GM18498 (cell line): Measurements from ENCODE around the gene TRAPPC2.

Experiments used
- ATAC-seq: cut with Tn5 transposase; IDR thresholded peaks from one replicate; pipeline ENCODE4 v1.9.1; 2021; ENCODE audit warnings: mild to moderate bottlenecking, moderate library complexity; ENCODE audit not compliant: unreplicated experiment

TRAPPC2 gene

DNA sequence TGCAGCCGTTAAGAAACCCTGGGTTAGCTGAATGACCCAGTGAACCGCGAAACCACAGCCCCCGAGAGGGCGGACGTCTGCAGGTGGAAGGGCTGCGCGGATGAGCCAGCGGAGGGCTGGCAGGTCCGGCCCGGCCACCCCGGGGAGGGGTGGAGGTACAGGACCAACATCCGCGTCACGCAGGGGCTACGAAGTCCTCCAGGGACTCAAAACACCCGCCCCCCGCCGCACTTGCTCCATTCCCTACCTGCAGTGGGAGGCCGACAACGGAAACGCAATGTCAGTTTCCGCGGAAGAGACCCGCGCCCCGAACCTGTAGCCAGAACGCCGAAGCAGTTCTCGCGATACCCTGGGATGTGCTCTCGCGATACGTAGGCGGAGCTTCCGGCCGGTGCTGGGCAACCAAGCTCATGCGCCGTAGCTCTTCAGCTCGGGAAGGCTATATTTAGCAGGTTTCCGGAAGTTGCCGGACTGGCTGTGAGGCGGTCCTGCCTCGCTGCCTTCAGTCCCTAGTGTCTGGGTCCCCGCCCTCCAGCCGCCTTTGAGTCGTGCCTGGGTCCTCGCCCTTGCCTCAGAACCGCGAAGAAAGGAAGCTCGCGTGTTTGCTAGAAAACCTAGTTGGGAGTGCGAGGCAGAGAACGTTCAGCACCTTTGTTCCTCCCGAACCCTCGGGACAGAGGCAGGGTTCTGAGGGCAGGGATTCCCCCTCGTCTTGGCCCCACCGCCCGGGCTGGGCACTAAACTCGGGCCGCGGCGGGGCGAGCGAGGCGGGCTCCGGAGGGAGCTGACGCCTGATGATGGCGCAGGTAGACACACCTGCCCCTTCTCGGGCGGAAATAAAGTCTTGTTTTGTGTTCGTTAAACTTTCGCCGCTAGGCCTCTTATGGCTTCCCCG, at the start of gene TRAPPC2, which contains the start of gene OFD1:
Gene TRAPPC2, minus strand, starts transcription at position 343 of the 895 bp plus-strand sequence. CDS start 14,657 bp downstream, outside the sequence.
Gene OFD1, plus strand, starts transcription at position 471 of the 895 bp plus-strand sequence. Its CDS starts 324 bp downstream, at position 795.
- peak; percentile 92 for ATAC-seq

DNA sequence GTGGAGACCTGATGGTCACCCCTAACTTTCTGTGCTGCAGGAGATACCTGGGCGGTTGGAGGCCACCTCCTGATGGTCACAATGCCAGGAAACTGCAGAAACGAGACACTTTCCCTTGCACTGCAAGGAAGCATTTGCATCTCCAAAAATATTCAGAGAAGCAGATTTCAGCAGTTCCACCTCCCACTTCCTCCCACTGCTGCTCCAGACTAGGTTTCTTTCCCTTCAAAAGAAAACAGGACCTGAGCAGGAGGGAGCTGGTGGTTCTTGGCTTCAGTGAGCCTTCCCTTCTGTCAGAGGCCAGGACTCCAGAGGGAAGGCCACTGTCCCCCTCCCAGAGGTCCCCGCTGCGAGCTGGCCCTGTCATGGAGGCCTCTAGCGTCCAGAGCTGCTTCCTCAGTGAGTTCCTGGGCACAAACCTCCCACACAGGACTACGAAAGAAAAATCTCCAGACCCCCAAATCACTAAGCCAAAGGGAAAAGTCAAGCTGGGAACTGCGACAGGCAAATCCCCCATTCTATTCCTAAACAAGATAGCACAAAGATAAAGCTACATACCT, 46.5 kb upstream of the TRAPPC2 start:
- no peak for ATAC-seq

DNA sequence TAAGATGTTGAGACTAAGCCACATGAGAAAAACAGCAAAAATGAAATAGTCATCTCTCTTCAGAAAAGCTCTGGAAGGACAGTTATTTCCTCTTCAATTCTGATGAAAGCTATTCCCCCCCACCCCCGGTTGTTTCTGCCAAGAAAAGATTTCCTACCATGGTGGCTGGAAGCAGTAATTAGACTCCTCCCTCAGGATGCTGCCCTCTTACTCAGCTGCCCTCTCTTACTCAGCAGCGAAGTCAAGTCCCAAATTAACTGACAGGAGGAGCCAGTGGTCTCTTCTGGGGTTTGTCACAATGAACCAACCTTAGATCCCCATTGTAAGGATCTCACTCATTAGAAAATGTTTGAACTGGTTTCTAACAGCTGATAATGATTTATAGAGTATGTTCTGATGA, 44.5 kb upstream of the TRAPPC2 start:
- no peak for ATAC-seq

DNA sequence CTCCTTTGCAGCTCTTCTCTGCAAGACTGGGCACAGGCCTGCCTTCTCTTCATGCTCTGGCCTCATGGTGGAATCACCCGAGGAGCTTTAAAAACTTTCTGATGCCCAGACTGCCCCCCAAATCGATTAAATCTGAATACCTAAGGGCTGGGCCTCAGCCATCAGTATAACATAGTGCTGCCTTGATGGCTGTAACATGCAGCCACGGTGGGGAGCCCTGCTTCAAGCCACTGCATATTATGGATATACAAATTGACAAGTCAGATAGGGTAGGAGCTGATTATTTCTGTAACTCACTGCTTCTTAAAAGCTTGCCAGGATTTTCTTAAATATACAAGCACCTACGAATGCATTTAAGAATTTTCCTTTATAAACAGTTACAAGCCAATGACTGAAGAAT, 42.0 kb upstream of the TRAPPC2 start:
- ATAC-seq = no peak

DNA sequence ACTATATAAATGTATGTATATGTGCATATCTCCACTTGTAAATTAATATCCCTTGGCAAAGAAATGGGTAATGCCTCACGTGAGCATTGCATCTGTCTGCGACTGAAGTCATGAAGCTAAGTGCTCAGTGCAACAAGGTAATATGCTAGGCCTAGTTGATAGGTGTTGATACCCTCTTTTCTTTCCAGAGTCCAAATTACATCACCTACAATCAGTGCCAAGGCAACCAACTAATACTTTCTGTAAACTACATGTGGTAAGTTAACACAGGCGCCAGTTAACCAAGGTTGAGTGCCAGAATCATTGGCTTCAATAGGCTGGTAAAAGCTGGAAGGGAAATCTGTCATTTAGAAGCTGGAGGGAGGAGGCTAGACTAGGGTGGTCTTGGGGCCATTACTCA, 41.4 kb upstream of the TRAPPC2 start:
- ATAC-seq = no peak

DNA sequence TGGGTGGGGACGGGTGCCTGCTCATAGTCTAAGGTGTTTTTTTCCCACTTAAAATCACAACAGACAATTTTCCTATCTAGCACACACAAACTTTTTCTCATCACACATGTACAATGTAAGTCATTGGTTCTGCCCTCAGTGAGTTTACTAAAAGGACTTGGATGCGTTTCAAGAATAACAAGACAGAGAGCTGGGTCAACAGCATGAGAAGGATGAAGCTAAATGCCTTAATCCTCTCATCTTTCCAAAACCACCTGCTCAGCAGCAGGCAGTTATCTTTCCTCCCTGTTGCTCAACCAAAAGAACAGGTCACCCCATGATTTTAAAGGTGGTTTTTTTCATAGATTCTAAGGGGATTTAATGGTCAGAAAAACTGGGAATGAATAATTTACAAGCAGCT, 40.3 kb upstream of the TRAPPC2 start:
- no peak for ATAC-seq

DNA sequence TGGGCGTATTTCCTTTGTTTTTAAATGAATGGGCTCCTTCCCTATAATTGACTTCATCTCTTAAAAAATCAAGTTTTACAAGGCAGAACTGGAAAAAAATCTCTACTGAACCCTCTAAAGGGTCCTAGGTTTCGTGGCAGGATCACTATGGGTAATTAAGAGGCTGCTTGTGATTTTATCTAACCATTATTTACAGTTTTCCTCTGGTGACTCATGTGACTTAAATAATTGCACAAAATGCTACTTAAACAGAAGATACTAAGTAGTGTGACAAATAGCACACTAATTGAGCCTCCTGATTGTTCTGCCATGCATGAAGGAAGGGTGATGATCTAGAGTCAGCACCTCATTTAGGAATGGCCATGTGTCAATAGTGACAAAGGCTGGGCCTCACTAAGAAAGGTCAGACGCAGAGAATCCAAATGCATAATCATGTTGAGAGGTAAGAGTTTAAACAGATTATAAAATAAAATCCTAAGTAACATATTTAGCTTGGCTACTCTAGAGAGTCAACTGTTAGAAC, 35.7 kb upstream of the TRAPPC2 start:
- no peak for ATAC-seq

DNA sequence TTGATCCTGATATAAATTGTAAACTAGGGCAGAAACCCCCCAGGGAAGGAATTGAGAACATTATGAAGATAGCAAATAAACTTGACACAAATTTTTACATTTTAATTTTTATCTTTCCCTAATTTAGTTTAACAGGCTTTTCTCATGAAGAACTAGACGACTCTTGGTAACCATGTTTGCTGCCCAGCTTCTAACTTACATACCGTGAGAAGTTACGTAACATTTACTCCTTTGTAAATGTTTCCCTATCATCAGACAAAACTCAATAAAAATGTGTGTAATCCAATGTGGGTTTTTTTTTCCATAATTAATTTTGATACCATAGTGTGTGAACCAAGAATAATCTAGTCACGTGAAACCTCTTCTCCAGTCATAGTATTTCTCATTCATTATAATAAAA, 34.5 kb upstream of the TRAPPC2 start:
- ATAC-seq = no peak

DNA sequence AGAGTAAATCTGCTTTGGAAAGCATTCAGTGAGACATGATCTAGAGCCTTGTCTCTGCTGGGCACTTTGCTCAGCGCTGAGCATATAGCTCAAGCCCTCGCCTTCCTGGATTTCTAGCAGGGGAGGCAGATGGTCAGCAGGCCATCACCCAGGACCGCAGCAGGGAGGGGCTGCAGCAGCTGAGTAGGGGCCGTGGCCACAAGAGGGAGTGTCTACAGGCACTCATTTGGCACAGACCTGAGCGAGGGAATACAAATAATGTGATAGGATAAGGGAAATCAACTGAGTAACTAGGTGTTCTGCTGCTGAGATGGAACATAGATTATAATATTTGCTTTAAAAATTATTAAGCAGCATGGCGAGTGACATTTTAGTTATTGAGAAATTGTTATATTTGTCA, 30.3 kb upstream of the TRAPPC2 start:
- no peak for ATAC-seq

DNA sequence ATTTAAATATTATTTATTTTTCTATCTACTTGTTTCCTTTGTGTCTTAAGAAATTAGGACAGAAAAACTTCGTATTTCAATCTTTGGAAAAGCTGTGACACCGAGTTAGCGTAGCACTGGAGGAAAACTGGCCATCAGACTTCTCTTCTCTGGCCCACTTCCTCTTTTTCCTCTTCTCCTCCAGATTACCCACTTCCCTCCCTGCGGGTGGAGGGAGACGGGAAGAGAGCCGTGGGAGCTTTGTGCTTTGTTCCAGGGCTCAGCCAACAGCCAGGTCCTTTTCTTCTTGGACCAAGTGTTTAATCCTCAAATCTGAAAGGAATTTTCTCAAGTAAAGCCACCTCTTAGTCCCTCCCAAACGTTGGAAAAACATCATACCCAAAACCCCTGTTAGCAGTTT, 29.9 kb upstream of the TRAPPC2 start:
- no peak for ATAC-seq

DNA sequence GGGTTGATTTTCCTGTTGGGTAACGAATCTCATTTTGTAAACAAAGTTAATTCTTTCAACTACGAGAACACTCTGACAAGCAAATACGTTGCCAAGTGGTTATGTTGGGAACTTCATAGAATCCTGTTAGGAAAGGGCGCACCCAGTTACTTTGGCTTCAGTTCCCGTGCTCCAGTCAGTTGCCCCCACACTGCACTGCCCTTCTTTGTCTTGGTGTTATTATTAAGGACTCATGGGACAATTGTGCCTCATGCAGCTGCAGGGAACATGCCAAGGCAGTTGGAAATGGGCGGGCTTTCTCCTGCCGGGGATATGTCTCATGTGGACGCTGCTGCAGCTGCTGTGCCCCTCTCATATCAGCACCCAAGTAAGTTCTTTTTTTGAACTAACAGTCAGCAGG, 29.1 kb upstream of the TRAPPC2 start:
- ATAC-seq = no peak

DNA sequence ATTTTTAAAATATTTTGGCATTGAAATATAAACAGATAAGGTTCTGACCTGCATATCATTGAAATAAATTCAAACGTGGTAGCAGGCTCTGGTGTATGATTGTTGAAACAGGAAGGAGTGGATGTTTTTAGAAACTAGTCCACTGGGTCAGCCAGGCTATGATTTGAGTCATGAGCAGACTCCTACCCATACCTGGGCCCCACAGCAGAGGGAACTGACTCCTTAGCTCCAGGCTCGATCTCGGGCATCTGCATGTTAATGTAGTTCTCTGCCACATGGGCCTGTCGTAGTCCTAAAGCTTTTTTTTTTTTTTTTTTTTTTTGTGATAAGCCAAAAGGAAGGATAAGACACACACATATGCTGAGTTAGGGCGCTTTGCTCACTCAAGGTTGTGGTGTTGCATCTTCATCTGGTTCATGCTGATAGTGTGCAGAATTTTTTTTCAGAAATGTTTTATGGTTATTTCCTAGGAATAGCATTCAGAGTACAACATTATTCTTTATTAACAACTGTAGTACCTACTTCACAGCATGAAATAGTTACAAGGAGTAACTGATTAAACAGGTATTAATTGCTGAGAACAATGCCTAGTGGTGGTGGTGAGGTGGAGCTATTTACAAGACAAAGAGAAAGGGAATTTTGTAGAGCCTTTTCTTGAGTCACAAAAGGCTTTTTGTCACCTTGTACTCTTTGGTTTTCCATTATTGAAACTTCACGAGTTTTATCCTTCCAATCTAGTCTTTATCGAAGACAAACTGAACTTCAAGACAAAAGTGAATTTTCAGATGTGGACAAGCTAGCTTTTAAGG, 27.4 kb upstream of the TRAPPC2 start:
- ATAC-seq = peak; percentile 63

DNA sequence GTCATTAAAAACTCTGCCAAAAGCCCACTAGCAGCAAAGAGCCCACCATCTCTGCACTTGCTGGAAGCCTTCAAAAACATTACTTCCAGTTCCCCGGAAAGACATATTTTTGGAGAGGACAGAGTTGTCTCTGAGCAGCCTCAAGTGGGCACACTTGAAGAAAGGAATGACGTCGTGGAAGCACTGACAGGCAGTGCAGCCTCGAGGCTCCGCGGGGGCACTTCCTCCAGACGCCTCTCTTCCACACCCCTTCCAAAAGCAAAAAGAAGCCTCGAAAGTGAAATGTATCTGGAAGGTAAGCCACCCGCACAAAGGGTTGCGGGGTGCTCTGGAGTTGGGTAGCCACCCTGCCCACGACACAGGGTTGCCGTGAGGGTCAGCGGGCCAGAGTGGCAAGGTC, 26.0 kb upstream of the TRAPPC2 start:
- ATAC-seq = no peak

DNA sequence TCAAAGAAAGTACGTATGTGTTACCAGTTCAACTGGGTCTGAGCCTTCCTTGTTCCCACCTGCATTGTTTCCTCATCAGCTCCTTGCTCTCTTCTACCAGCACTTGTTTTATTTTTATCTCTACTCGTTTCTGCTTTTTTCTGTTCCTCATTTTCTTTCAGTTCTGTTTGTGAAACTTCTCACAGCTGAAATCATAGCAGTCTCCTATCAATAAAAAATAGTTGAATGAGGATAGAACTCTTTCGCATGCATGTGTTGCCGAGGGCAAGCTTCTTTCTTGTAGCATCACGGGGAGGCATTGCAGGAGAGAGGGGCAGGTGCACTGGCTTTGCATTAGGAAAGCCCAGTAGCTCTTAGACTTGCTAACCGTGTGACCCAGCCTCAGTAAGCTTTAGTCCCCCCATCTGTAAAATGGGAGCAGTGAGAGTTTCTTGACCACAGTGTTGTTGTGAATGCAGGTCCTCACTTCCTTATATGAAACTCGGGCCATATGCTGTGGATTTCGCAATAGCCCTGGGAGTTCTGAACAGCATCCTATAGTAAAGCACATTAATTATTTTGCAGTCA, 24.8 kb upstream of the TRAPPC2 start:
- peak; percentile 76 for ATAC-seq

DNA sequence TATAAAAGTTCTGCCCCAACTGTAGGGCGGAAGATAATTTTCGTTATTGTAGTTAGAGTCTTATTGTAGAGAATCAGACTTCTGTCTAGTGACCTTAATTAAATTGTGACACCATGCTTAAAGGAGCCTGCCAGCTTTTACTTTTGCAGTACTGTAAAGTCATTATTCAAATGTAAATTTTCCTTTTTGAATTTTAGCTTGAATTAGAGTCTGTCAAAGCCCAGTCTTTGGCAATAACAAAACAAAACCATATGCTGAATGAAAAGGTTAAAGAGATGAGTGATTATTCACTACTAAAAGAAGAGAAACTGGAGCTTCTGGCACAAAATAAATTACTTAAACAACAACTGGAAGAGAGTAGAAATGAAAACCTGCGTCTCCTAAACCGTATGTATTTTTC, 22.0 kb upstream of the TRAPPC2 start:
- ATAC-seq = no peak

DNA sequence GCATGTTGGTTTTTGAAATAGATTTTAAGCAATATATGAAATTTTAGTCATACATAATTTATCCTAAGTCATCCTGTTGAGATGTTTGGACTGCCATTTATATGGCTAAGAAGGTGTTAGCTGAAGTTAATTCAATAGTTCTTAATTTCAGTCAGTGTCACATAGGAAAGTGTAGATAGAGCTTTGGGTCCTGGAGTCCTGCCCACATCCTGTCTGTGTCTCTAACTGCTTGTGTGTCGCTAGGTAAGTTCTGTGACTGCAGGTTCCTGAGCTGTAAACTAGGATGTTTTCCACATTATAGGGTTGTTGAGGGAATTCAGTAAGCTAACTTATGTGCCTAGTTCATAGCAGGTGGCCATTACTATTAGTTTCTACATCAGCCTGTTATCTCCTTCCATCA, 20.8 kb upstream of the TRAPPC2 start:
- ATAC-seq = peak; percentile 39

DNA sequence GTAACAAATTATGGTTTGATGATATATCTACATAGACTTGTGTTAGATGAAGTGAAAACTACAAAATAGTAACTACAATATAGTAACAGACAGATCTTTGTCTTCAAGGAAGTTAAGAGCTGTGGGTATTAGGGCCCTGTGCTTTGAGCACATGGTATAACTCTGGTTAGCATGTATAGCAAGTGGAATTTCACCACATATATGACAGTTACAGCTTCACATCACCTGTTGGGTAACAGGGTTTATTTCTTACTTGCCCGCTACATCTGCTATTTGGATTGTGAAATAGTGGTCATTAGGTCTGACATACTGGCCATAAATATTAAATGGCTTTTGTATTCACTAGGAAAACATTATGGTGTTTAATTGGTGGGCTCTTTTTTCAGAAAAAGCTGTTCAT, 20.3 kb upstream of the TRAPPC2 start:
- ATAC-seq = no peak

DNA sequence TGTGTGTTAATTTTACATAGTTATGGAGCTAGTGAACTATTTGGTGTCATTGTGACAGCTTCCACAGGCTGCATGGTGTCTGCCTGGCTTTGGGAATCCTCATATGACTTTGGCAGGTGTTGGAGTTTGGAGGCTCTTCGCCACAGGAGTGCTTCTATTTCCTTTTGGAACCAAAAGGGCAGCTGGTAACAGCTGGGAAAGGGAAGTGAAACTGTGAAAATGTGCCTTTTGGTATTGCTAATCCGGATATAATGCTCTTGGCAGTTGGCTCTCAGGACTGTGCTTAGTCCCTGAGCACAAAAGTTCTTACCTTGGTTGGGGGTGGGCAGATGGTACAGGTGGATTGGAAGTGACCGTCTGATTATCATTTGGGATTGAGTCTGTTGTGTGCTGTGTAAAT, 18.2 kb upstream of the TRAPPC2 start:
- ATAC-seq = peak; percentile 64

DNA sequence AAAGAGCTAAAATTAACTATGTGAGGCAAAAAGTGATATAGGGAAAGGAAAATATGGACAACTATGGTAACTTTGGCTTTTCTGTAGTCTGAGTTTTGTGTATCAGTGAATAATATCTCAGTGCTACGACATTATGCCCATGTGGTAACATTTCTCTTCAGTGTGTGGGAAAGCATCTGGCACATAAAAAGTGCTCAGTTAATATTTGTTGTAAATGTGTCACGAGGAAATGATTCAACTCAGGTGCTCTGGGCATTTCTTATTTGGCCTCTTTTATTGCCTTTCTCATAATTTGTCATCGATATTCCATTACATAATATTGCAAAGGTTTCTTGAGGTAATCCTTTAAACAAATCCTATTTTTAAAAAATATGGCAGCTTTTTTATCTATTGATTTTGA, 17.7 kb upstream of the TRAPPC2 start:
- ATAC-seq = no peak

DNA sequence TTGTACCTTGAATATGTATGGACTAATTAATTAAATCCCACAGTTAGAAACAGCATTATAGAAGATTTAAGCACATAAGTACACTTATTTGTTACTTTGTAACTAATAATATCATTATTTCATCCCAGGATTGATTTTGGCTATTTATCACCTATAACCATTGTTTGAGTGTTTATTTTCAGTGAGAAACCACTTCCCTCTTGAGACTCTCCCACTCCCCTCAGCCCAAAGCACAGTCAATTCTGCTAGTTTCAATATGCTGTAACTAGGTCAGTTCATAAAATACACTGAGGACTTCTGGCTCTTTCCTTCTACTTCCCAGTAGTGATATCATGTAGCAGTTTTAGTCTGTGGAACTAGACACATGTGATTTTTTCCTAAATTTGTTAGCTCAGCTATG, 16.4 kb upstream of the TRAPPC2 start:
- ATAC-seq = no peak

DNA sequence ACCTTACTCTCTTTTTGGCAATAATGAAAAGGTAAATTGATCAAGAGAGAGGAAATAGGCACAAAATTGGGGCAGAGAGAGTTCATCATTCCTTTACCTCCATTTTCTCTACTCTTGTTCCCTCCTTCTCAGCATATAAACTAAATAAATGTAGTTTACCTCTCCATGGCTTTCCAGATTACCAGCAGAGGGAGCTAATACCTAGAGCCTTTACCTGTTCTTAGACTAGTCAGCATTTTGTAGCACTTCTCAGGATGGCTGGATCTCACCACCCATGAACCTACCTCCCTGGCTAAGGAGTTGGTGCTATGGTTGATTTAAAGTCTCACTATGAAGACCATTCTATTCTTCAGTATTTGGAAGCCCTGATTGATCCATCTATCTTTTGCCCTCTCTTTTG, 15.8 kb upstream of the TRAPPC2 start:
- no peak for ATAC-seq
